ENCODE measurements around the gene ICAM5.

- TF ChIP-seq POLR2A (IDR thresholded peaks at IDR 0.05) (no peak), POLR2AphosphoS5 (IDR thresholded peaks at IDR 0.05) (no peak)
These were observed 55.0 kb downstream of the ICAM5 start for GRCh38 chr19:10344780-10345179.

All from prostate gland (tissue), 1 donor.